ENCODE results near the gene IL17RB.

- no peak for TF ChIP-seq CTCF (optimal IDR thresholded peaks at IDR 0.05 in 1 of 3, IDR thresholded peaks at IDR 0.05 in 1 of 3, conservative IDR thresholded peaks at IDR 0.05 in 1 of 3; ENCODE audit: extremely low read depth in 1 of 3, insufficient read depth in 2 of 3, low read length in 3 of 3)
- no peak for TF ChIP-seq EZH2 (IDR thresholded peaks at IDR 0.05; ENCODE audit: low read length)
These were observed 41.1 kb downstream of the IL17RB start for GRCh38 chr3:53887446-53887845.
